Measurements from ENCODE around the gene RAB17.

Gene RAB17

DNA sequence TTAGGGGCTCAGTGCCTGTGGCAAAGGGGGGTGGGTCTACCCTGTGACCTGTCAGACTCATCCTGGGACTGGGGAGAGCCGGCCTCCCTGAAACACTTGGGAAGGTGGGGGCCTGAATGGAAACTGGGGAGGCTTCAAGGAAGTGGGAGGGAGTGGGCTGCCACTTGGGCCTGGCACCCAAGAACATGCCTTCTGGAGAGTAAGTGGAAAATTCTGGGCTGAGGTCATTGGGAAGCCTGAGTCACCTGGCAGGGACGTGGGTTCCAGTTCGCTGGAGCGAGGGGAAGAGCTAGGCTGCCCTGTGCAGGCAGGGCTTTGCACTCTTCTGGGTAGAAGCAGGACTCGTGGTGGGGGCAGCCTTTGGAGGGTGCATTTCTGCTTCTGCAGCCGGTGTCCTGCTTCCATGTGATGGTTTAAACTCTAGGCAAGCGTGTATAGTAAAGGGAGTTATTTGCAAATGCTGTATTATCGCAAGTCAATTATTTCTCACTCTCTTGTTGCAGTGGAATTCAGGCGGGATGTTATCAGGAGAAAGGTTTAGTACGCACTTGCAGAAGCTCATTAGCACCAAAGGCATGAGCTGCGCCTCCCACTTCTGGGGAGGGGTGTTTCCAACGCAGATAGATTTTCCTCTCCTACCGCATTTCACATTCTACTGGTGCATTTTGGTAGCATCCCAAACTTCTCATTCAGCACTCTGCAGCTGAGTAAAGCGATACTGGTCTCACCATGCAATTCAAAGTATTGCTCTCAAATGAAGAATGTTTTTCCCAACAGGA lies 40.7 kb upstream of the RAB17 start:
- Histone ChIP-seq H3K9ac (ENCODE audit: low read depth in 1 of 2, low read length in 2 of 2) (no peak overlapping the region), H3K27me3 (ENCODE audit: control insufficient read depth in 1 of 2, insufficient read depth in 2 of 2, low read length in 2 of 2) (peaks cover 17 to 21% of the 10 kb centered on the region in 2 donors), H3K4me3 (ENCODE audit: low read depth in 1 of 2, low read length in 2 of 2) (no peak overlapping the region), H3K27ac (ENCODE audit: low read depth, low read length) (no peak overlapping the region), H3K4me1 (ENCODE audit: control insufficient read depth in 1 of 2, insufficient read depth in 2 of 2, low read length in 2 of 2) (peaks cover 11 to 12% of the 10 kb centered on the region in 2 donors), H3K9me3 (ENCODE audit: control insufficient read depth in 1 of 2, low read length in 2 of 2) (peaks cover 0 to 4% of the 10 kb centered on the region in 2 donors), H3K36me3 (ENCODE audit: control insufficient read depth in 1 of 2, insufficient read depth in 2 of 2, low read length in 2 of 2) (no peaks in the 10 kb centered on the region)

DNA sequence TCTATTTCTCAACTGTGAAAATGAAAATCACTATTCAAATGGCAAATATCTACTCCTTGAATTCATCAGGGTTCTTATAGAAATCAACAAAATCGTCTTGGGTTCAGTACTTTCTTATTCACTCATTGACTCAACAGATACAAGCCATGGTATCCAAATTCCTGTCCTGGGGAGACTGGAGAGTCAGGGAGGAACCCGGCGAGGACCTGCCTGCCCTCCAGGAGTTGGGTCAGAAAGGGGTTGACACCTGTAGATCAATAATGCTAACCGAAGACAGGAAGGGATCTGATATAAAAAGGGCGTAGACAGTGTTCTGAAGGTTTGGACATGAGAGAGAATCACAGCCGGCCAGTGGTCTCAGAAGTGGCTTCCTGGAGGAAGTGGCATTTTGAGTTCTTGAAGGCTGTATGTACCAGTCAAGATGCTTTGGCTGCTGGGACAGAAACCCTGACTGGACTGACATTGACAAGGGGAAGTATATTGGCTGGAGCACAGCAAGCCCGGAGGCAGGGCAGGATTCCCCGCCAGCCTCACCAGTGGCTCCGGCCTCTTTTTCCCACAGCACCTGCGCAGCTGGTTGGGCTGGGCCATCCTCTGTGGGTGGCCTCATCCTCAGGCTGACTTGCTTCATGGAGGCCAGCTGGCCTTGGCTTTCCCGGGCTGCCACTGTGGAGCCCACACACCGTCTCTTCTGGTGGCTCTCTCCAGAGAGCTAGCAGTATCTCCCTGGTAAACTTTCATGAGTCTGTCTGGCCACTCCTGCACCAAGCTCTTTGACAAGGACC lies 39.9 kb upstream of the RAB17 start:
- Histone ChIP-seq H3K27me3 (ENCODE audit: control insufficient read depth in 1 of 2, insufficient read depth in 2 of 2, low read length in 2 of 2) (peaks cover 20 to 25% of the 10 kb centered on the region in 2 donors), H3K4me3 (ENCODE audit: low read depth in 1 of 2, low read length in 2 of 2) (no peak overlapping the region), H3K4me1 (ENCODE audit: control insufficient read depth in 1 of 2, insufficient read depth in 2 of 2, low read length in 2 of 2) (peaks cover 11 to 19% of the 10 kb centered on the region in 2 donors), H3K36me3 (ENCODE audit: control insufficient read depth in 1 of 2, insufficient read depth in 2 of 2, low read length in 2 of 2) (no peaks in the 10 kb centered on the region), H3K9ac (ENCODE audit: low read depth in 1 of 2, low read length in 2 of 2) (no peak overlapping the region), H3K27ac (ENCODE audit: low read depth, low read length) (no peak overlapping the region), H3K9me3 (ENCODE audit: control insufficient read depth in 1 of 2, low read length in 2 of 2) (peaks cover 0 to 4% of the 10 kb centered on the region in 2 donors)

- Histone ChIP-seq H3K9ac (ENCODE audit: low read depth in 1 of 2, low read length in 2 of 2) (no peak overlapping the region), H3K4me3 (ENCODE audit: low read depth in 1 of 2, low read length in 2 of 2) (no peak overlapping the region), H3K9me3 (ENCODE audit: control insufficient read depth in 1 of 2, low read length in 2 of 2) (peaks cover 0 to 4% of the 10 kb centered on the region in 2 donors), H3K27me3 (ENCODE audit: control insufficient read depth in 1 of 2, insufficient read depth in 2 of 2, low read length in 2 of 2) (peaks cover 20 to 25% of the 10 kb centered on the region in 2 donors), H3K27ac (ENCODE audit: low read depth, low read length) (no peak overlapping the region), H3K4me1 (ENCODE audit: control insufficient read depth in 1 of 2, insufficient read depth in 2 of 2, low read length in 2 of 2) (peaks cover 11 to 19% of the 10 kb centered on the region in 2 donors), H3K36me3 (ENCODE audit: control insufficient read depth in 1 of 2, insufficient read depth in 2 of 2, low read length in 2 of 2) (no peaks in the 10 kb centered on the region)
These were observed 39.2 kb upstream of the RAB17 start for GRCh38 chr2:237629739-237630138.

DNA sequence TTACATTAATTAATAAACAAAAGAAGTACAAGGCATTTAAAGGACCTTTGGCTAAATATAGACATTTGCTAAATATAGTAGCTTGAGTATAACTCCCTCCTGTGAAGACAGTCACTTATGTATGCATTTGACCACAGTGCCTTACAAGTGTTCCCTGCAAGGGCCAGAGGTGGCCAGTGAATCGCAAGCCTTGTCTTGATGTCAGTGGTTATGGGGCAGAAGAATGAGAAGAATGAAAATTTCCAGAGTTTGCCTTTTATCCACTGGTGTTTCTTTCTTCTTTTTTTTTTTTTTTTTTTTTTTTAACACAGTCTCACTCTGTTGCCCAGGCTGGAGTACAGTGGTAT lies 38.6 kb upstream of the RAB17 start:
- Histone ChIP-seq H3K4me3 (ENCODE audit: low read depth in 1 of 2, low read length in 2 of 2) (no peak overlapping the region), H3K9ac (ENCODE audit: low read depth in 1 of 2, low read length in 2 of 2) (no peak overlapping the region), H3K9me3 (ENCODE audit: control insufficient read depth in 1 of 2, low read length in 2 of 2) (no peaks in the 10 kb centered on the region), H3K27me3 (ENCODE audit: control insufficient read depth in 1 of 2, insufficient read depth in 2 of 2, low read length in 2 of 2) (peaks cover 20 to 25% of the 10 kb centered on the region in 2 donors), H3K36me3 (ENCODE audit: control insufficient read depth in 1 of 2, insufficient read depth in 2 of 2, low read length in 2 of 2) (no peaks in the 10 kb centered on the region), H3K27ac (ENCODE audit: low read depth, low read length) (no peak overlapping the region), H3K4me1 (ENCODE audit: control insufficient read depth in 1 of 2, insufficient read depth in 2 of 2, low read length in 2 of 2) (peaks cover 11 to 19% of the 10 kb centered on the region in 2 donors)

DNA sequence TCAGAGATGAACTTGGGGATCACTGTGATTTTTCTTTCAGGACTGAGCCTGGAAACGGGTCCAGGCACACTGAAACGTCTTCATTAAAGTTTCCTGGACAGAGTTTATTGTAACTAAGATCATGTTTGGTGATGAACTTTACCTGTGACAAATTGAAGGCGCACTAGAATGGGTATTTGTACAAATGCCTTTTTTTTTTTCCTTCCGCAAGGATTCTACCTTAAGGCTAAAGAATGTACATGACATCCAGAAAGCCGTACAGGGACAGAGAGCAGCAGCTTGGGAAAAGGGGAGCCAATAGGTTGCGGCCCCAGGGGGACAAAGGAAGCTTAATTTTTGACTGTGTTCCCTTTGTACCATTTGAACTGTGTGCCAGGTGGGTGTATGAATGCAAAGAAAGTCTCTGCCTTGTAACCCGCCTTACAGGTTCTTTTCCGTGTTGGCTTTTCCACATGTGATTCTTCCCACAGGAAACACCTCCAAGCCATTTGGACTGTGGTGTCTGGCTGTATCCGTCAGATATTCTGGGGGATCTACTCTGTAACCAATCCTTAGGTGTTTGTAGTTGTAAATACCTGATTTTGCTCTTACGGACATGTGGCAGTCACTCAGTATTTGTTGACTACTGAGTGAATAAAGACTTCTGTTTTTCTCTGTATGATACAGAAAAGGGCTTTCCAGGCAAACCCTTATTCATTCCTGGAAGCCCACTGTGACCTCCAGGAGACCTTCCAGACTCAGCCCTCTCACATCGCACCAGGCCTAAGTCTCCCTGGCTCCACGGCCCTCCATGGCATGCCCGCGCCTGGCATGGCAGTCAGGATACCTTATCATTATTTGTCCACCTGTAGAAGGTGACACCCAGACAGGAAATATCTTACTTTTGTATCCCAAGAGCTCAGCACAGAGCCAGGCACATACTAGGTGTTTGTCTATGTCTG lies 38.0 kb upstream of the RAB17 start:
- Histone ChIP-seq H3K9me3 (ENCODE audit: control insufficient read depth in 1 of 2, low read length in 2 of 2) (no peaks in the 10 kb centered on the region), H3K4me3 (ENCODE audit: low read depth in 1 of 2, low read length in 2 of 2) (peak overlapping the region; percentile 32 to 64), H3K4me1 (ENCODE audit: control insufficient read depth in 1 of 2, insufficient read depth in 2 of 2, low read length in 2 of 2) (peaks cover 11 to 19% of the 10 kb centered on the region in 2 donors), H3K9ac (ENCODE audit: low read depth in 1 of 2, low read length in 2 of 2) (no peak overlapping the region), H3K27me3 (ENCODE audit: control insufficient read depth in 1 of 2, insufficient read depth in 2 of 2, low read length in 2 of 2) (peaks cover 20 to 25% of the 10 kb centered on the region in 2 donors), H3K27ac (ENCODE audit: low read depth, low read length) (no peak overlapping the region), H3K36me3 (ENCODE audit: control insufficient read depth in 1 of 2, insufficient read depth in 2 of 2, low read length in 2 of 2) (no peaks in the 10 kb centered on the region)

GRCh38 chr2:237627441-237628246 lies 37.1 kb upstream of the RAB17 start, which contains the start of gene LRRFIP1:
TSS of gene LRRFIP1 (plus strand) at chr2:237627587. CDS start at chr2:237627645, 58 bp downstream.
- peak within 1 kb of the TSS; percentile 32 to 64 for H3K4me3 ChIP-seq (ENCODE audit: low read depth in 1 of 2, low read length in 2 of 2)
- H3K27me3 ChIP-seq (ENCODE audit: control insufficient read depth in 1 of 2, insufficient read depth in 2 of 2, low read length in 2 of 2): peaks cover 20 to 25% of the 10 kb centered on the region in 2 donors
- H3K27ac ChIP-seq (ENCODE audit: low read depth, low read length): no peak within 1 kb of the TSS
- no peaks in the 10 kb centered on the region for H3K9me3 ChIP-seq (ENCODE audit: control insufficient read depth in 1 of 2, low read length in 2 of 2)
- H3K4me1 ChIP-seq (ENCODE audit: control insufficient read depth in 1 of 2, insufficient read depth in 2 of 2, low read length in 2 of 2): peaks cover 11 to 19% of the 10 kb centered on the region in 2 donors
- H3K9ac ChIP-seq (ENCODE audit: low read depth in 1 of 2, low read length in 2 of 2): no peak within 1 kb of the TSS
- no peaks in the 10 kb centered on the region for H3K36me3 ChIP-seq (ENCODE audit: control insufficient read depth in 1 of 2, insufficient read depth in 2 of 2, low read length in 2 of 2)

DNA sequence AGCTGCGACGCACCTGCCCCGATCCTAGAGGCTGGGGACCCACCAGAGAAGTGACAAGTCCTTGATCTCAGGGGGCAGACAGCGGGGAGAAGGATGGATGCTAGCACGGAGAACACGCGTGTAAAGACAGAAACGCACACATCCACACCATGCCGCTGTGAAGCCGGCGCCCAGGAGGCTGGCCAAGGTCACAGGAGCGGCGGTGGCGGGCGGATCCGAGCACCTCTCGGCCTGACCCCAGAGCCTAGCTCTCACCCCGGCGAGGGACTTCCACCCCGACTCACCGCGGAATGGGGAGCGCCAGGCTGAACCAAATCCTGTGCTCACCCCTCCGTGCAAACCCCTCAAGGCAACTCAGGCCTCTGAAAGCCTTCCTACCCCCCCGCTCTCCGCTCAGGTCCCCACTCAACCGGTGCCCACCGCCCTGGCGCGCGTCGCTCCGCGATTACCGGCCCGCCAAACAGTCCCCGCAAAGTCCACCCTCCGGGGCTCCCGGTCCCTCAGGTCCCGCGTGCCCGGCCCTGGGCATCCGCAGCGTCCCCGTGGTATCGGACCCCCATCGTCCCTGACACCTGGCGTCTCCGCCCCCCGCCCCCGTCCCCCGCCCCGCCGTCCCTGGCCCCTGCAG lies 36.4 kb upstream of the RAB17 start:
- Histone ChIP-seq H3K9ac (ENCODE audit: low read depth in 1 of 2, low read length in 2 of 2) (no peak overlapping the region), H3K4me1 (ENCODE audit: control insufficient read depth in 1 of 2, insufficient read depth in 2 of 2, low read length in 2 of 2) (peaks cover 11 to 19% of the 10 kb centered on the region in 2 donors), H3K4me3 (ENCODE audit: low read depth in 1 of 2, low read length in 2 of 2) (peak overlapping the region; percentile 11 to 28), H3K36me3 (ENCODE audit: control insufficient read depth in 1 of 2, insufficient read depth in 2 of 2, low read length in 2 of 2) (no peaks in the 10 kb centered on the region), H3K27me3 (ENCODE audit: control insufficient read depth in 1 of 2, insufficient read depth in 2 of 2, low read length in 2 of 2) (peaks cover 20 to 25% of the 10 kb centered on the region in 2 donors), H3K9me3 (ENCODE audit: control insufficient read depth in 1 of 2, low read length in 2 of 2) (no peaks in the 10 kb centered on the region), H3K27ac (ENCODE audit: low read depth, low read length) (no peak overlapping the region)

- Histone ChIP-seq H3K27me3 (ENCODE audit: control insufficient read depth in 1 of 2, insufficient read depth in 2 of 2, low read length in 2 of 2) (peaks cover 20 to 25% of the 10 kb centered on the region in 2 donors), H3K27ac (ENCODE audit: low read depth, low read length) (no peak overlapping the region), H3K36me3 (ENCODE audit: control insufficient read depth in 1 of 2, insufficient read depth in 2 of 2, low read length in 2 of 2) (no peaks in the 10 kb centered on the region), H3K4me3 (ENCODE audit: low read depth in 1 of 2, low read length in 2 of 2) (no peak overlapping the region), H3K9ac (ENCODE audit: low read depth in 1 of 2, low read length in 2 of 2) (no peak overlapping the region), H3K4me1 (ENCODE audit: control insufficient read depth in 1 of 2, insufficient read depth in 2 of 2, low read length in 2 of 2) (peaks cover 11 to 19% of the 10 kb centered on the region in 2 donors), H3K9me3 (ENCODE audit: control insufficient read depth in 1 of 2, low read length in 2 of 2) (no peaks in the 10 kb centered on the region)
These were observed 35.2 kb upstream of the RAB17 start for GRCh38 chr2:237625777-237626176.

- peaks cover 20 to 22% of the 10 kb centered on the region in 2 donors for H3K27me3 ChIP-seq (ENCODE audit: control insufficient read depth in 1 of 2, insufficient read depth in 2 of 2, low read length in 2 of 2)
- H3K4me3 ChIP-seq (ENCODE audit: low read depth in 1 of 2, low read length in 2 of 2): no peak overlapping the region
- H3K9ac ChIP-seq (ENCODE audit: low read depth in 1 of 2, low read length in 2 of 2): no peak overlapping the region
- no peaks in the 10 kb centered on the region for H3K36me3 ChIP-seq (ENCODE audit: control insufficient read depth in 1 of 2, insufficient read depth in 2 of 2, low read length in 2 of 2)
- no peaks in the 10 kb centered on the region for H3K9me3 ChIP-seq (ENCODE audit: control insufficient read depth in 1 of 2, low read length in 2 of 2)
- H3K4me1 ChIP-seq (ENCODE audit: control insufficient read depth in 1 of 2, insufficient read depth in 2 of 2, low read length in 2 of 2): peaks cover 11 to 19% of the 10 kb centered on the region in 2 donors
- no peak overlapping the region for H3K27ac ChIP-seq (ENCODE audit: low read depth, low read length)
These were observed 34.7 kb upstream of the RAB17 start for GRCh38 chr2:237625216-237625705.

All from duodenal mucosa (tissue), 2 donors.